ENCODE measurements around the gene CUEDC2. TPM values are rescaled to one million over a fixed set of nuclear protein-coding genes. Genes with fewer than 3 reads are reported as not detected.
A peak's percentile ranks its signal among the peaks of the same experiment; 100 is the strongest.

The CUEDC2 gene
- polyA plus RNA-seq, 1 donor from 2014 or later = 169 TPM

GRCh38 chr10:102475451-102476040 is 43.2 kb upstream of the CUEDC2 start:
- Histone ChIP-seq H3K9me2 (ENCODE audit: insufficient read depth, low read length) (no peaks in the 10 kb centered on the region), H2AFZ (ENCODE audit: low read depth, low read length) (no peak overlapping the region), H3K4me3 (ENCODE audit: low read length) (no peak overlapping the region), H3F3A (ENCODE audit: insufficient read depth, low read length, poor library complexity, severe bottlenecking) (no peaks in the 10 kb centered on the region), H3K9me3 (ENCODE audit: low read length) (no peaks in the 10 kb centered on the region), H3K79me2 (replicated peaks; ENCODE audit: insufficient read depth, low read length) (no peaks in the 10 kb centered on the region), H3K27me3 (ENCODE audit: insufficient read depth, low read depth, low read length) (no peaks in the 10 kb centered on the region), H3K9ac (ENCODE audit: low read length) (no peak overlapping the region), H3K36me3 (ENCODE audit: insufficient read depth, low read length) (no peaks in the 10 kb centered on the region), H3K27ac (ENCODE audit: low read length) (no peak overlapping the region), H4K20me1 (ENCODE audit: insufficient read depth) (no peaks in the 10 kb centered on the region), H3K4me2 (ENCODE audit: low read length) (no peak overlapping the region)
- TF ChIP-seq RAD21 (conservative IDR thresholded peaks at IDR 0.05) (no peak), SMC3 (conservative IDR thresholded peaks at IDR 0.05; ENCODE audit: poor library complexity) (no peak)

GRCh38 chr10:102473445-102474331 is 41.3 kb upstream of the CUEDC2 start:
- Histone ChIP-seq H3K4me2 (ENCODE audit: low read length) (no peak overlapping the region), H3F3A (ENCODE audit: insufficient read depth, low read length, poor library complexity, severe bottlenecking) (no peaks in the 10 kb centered on the region), H2AFZ (ENCODE audit: low read depth, low read length) (no peak overlapping the region), H4K20me1 (ENCODE audit: insufficient read depth) (no peaks in the 10 kb centered on the region), H3K27ac (ENCODE audit: low read length) (no peak overlapping the region), H3K4me3 (ENCODE audit: low read length) (no peak overlapping the region), H3K27me3 (ENCODE audit: insufficient read depth, low read depth, low read length) (no peaks in the 10 kb centered on the region), H3K79me2 (replicated peaks; ENCODE audit: insufficient read depth, low read length) (no peaks in the 10 kb centered on the region), H3K9ac (ENCODE audit: low read length) (no peak overlapping the region), H3K9me2 (ENCODE audit: insufficient read depth, low read length) (no peaks in the 10 kb centered on the region), H3K9me3 (ENCODE audit: low read length) (no peaks in the 10 kb centered on the region), H3K36me3 (ENCODE audit: insufficient read depth, low read length) (no peaks in the 10 kb centered on the region)
- TF ChIP-seq RAD21 (conservative IDR thresholded peaks at IDR 0.05) = no peak
- peak; percentile 14 for TF ChIP-seq POLR2AphosphoS5 (IDR thresholded peaks at IDR 0.05)

- H3K27me3 ChIP-seq (ENCODE audit: insufficient read depth, low read depth, low read length) = no peaks in the 10 kb centered on the region
- no peaks in the 10 kb centered on the region for H3K9me3 ChIP-seq (ENCODE audit: low read length)
- H4K20me1 ChIP-seq (ENCODE audit: insufficient read depth) = no peaks in the 10 kb centered on the region
- no peak overlapping the region for H3K27ac ChIP-seq (ENCODE audit: low read length)
- no peak overlapping the region for H3K9ac ChIP-seq (ENCODE audit: low read length)
- no peaks in the 10 kb centered on the region for H3K36me3 ChIP-seq (ENCODE audit: insufficient read depth, low read length)
- H3K79me2 ChIP-seq (replicated peaks; ENCODE audit: insufficient read depth, low read length) = no peaks in the 10 kb centered on the region
- no peaks in the 10 kb centered on the region for H3K9me2 ChIP-seq (ENCODE audit: insufficient read depth, low read length)
- no peak overlapping the region for H3K4me2 ChIP-seq (ENCODE audit: low read length)
- TF ChIP-seq EP300 (conservative IDR thresholded peaks at IDR 0.05; ENCODE audit: poor library complexity, severe bottlenecking) (no peak), REST (IDR thresholded peaks at IDR 0.05; ENCODE audit: borderline replicate concordance) (no peak), POLR2AphosphoS5 (IDR thresholded peaks at IDR 0.05) (no peak)
- H3F3A ChIP-seq (ENCODE audit: insufficient read depth, low read length, poor library complexity, severe bottlenecking) = no peaks in the 10 kb centered on the region
- H2AFZ ChIP-seq (ENCODE audit: low read depth, low read length) = no peak overlapping the region
- H3K4me3 ChIP-seq (ENCODE audit: low read length) = no peak overlapping the region
Observed at GRCh38 chr10:102470579-102471546, 38.5 kb upstream of the CUEDC2 start.

All from neural cell (in vitro differentiated cells).